Measurements from ENCODE around the gene MYO3B.

- TF ChIP-seq JUNB (IDR thresholded peaks at IDR 0.05) = no peak
- TF ChIP-seq ELK1 (IDR thresholded peaks at IDR 0.05; ENCODE audit: low read depth, low read length) = no peak
- TF ChIP-seq CHD4 (IDR thresholded peaks at IDR 0.05; ENCODE audit: borderline replicate concordance) = no peak
- TF ChIP-seq CEBPB (IDR thresholded peaks at IDR 0.05) = no peak
- TF ChIP-seq MYC (IDR thresholded peaks at IDR 0.05; ENCODE audit: borderline replicate concordance, low read length) = no peak
- no peak for TF ChIP-seq NR3C1 (IDR thresholded peaks at IDR 0.05)
- TF ChIP-seq KDM5A (IDR thresholded peaks at IDR 0.05) = no peak
- TF ChIP-seq CTCF (IDR thresholded peaks at IDR 0.05) = no peak
- TF ChIP-seq POLR2A (IDR thresholded peaks at IDR 0.05; ENCODE audit: low read length) = no peak
Measured at GRCh38 chr2:170228429-170228828, 50.5 kb downstream of the MYO3B start.
